OCI-LY3 (cell line): ENCODE data around the gene OR10J5.

ENCODE experiments used
- H2AFZ ChIP-seq: fragments of 200-600, 300-600 bp; shearing (Covaris generic); 2 replicates; pipeline ENCODE4 v1.6.0; 2014; ENCODE audit warnings: antibody characterized with exemption, low read depth, low read length
- H3K27ac ChIP-seq: fragments of 200-600, 300-600 bp; sonication (generic); 2 replicates; pipeline ENCODE4 v1.5.1; 2014; ENCODE audit warnings: mild to moderate bottlenecking, low read length, moderate library complexity, mixed read lengths
- H3K27me3 ChIP-seq: fragments of 200-600, 300-600 bp; sonication (generic); 2 replicates; pipeline ENCODE4 v1.6.1; 2014; ENCODE audit warnings: low read depth, low read length, mixed read lengths
- H3K36me3 ChIP-seq: fragments of 200-600, 300-600 bp; sonication (generic); replicated peaks from 2 replicates; pipeline ENCODE3; 2014; ENCODE audit warnings: low read depth, low read length, mixed read lengths
- H3K4me1 ChIP-seq: fragments of 300-600, 200-600 bp; sonication (generic); 2 replicates; pipeline ENCODE4 v1.6.1; 2014; ENCODE audit warnings: low read length, mixed read lengths
- H3K4me2 ChIP-seq: fragments of 200-600, 300-600 bp; sonication (generic); 2 replicates; pipeline ENCODE4 v1.6.1; 2014; ENCODE audit warnings: low read length, mixed read lengths
- H3K4me3 ChIP-seq: fragments of 300-600, 200-600 bp; sonication (generic); 2 replicates; pipeline ENCODE4 v1.5.1; 2014; ENCODE audit warnings: antibody characterized with exemption, mild to moderate bottlenecking, low read length, moderate library complexity
- H3K79me2 ChIP-seq: fragments of 300-600, 200-600 bp; shearing (Covaris generic); 2 replicates; pipeline ENCODE4 v1.6.1; 2014; ENCODE audit warnings: mild to moderate bottlenecking, low read length, mixed read lengths
- H3K9ac ChIP-seq: fragments of 300-600, 200-600 bp; shearing (Covaris generic); 2 replicates; pipeline ENCODE4 v1.6.0; 2014; ENCODE audit warnings: mild to moderate bottlenecking, low read length, moderate library complexity
- H3K9me3 ChIP-seq: fragments of 200-600, 300-600 bp; shearing (Covaris generic); 2 replicates; pipeline ENCODE4 v1.6.1; 2014; ENCODE audit warnings: low read length, mixed read lengths; ENCODE audit not compliant: insufficient read depth
- H4K20me1 ChIP-seq: fragments of 200-600, 300-600 bp; sonication (generic); 2 replicates; pipeline ENCODE4 v1.6.1; 2016; ENCODE audit warnings: low read length, mixed read lengths; ENCODE audit not compliant: insufficient read depth
- EZH2phosphoT487 ChIP-seq: fragments of 200-600 bp; shearing (Covaris generic); IDR thresholded peaks from 2 replicates; pipeline ENCODE4 v1.6.1; 2018; ENCODE audit warnings: antibody characterized with exemption, mixed run types, low read depth
- TF ChIP-seq, protein P1 (sequence below): fragments of 200-600, 300-600 bp; sonication (generic); IDR thresholded peaks from 2 replicates; pipeline ENCODE4 v1.5.1; 2014; ENCODE audit warnings: antibody characterized with exemption, low read length, low read depth

Gene OR10J5

DNA sequence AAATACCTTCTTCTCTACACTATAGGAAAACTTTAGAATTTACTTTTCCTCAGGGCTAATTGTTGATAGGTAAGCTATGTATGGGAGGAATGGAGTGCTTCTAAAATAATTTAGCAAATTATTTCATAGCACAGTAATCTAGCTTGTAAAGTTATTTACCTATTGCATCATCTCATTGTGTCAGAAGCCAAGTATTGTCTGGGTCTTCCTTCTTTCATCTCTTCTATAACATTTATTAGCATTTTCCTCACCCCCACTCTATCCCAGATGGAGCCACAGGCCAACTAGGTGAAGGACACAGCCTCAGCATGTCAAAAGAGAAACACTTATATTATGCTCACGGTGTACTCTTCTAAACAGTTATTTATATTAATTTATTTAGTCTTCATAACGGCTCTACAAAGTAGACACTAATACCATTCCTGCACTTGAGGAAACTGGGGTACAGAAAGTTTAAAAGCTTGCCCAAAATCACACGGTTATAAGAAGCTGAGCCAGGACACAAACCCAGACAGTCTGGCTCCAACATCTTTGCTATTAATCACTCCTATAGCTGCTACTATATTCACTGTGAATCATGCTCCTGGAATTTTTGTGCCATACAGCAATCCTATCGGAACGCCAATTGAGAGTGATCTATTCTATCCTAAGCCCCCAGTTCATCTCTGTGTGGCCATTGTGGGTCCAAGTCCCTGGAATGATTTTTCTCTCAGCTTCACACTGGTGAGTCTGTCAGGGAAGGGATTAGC, 43.1 kb downstream of the OR10J5 start:
- Histone ChIP-seq H2AFZ (no peak overlapping the region), H3K9me3 (no peaks in the 10 kb centered on the region), H3K9ac (no peak overlapping the region), H3K27ac (no peak overlapping the region), H3K27me3 (no peaks in the 10 kb centered on the region), H3K4me2 (no peak overlapping the region), H3K36me3 (no peaks in the 10 kb centered on the region), H3K4me3 (no peak overlapping the region), H4K20me1 (no peaks in the 10 kb centered on the region), H3K4me1 (no peaks in the 10 kb centered on the region), H3K79me2 (no peaks in the 10 kb centered on the region)
- TF ChIP-seq, protein P1, sequence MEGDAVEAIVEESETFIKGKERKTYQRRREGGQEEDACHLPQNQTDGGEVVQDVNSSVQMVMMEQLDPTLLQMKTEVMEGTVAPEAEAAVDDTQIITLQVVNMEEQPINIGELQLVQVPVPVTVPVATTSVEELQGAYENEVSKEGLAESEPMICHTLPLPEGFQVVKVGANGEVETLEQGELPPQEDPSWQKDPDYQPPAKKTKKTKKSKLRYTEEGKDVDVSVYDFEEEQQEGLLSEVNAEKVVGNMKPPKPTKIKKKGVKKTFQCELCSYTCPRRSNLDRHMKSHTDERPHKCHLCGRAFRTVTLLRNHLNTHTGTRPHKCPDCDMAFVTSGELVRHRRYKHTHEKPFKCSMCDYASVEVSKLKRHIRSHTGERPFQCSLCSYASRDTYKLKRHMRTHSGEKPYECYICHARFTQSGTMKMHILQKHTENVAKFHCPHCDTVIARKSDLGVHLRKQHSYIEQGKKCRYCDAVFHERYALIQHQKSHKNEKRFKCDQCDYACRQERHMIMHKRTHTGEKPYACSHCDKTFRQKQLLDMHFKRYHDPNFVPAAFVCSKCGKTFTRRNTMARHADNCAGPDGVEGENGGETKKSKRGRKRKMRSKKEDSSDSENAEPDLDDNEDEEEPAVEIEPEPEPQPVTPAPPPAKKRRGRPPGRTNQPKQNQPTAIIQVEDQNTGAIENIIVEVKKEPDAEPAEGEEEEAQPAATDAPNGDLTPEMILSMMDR, result no peak
- TF ChIP-seq EZH2phosphoT487, result no peak
